Measurements from ENCODE around the gene UBE2D3.

- TF ChIP-seq CTCF (IDR thresholded peaks at IDR 0.05; ENCODE audit: insufficient read depth, low read depth, low read length) = no peak
- TF ChIP-seq EZH2 (IDR thresholded peaks at IDR 0.05; ENCODE audit: insufficient read depth, low read length) = no peak
Measured at GRCh38 chr4:102843273-102843672, 15.9 kb upstream of the UBE2D3 start.
